GM19328 (cell line): ENCODE measurements around the gene SEC31B.

Experiments
- ATAC-seq: cut with Tn5 transposase; IDR thresholded peaks from one replicate; pipeline ENCODE4 v1.9.1; 2021; ENCODE audit warnings: mild to moderate bottlenecking, moderate library complexity; ENCODE audit not compliant: unreplicated experiment

Gene SEC31B

GRCh38 chr10:100529475-100530298 lies 10.0 kb upstream of the SEC31B start, which contains the start of gene NDUFB8:
Gene NDUFB8, minus strand, starts transcription at chr10:100529871. Its CDS starts 20 bp downstream, at chr10:100529851.
- peak; percentile 74 for ATAC-seq

- no peak for ATAC-seq
Observed at GRCh38 chr10:100528921-100529474, 9.3 kb upstream of the SEC31B start.

- ATAC-seq, result no peak
Observed at GRCh38 chr10:100528123-100528886, 8.6 kb upstream of the SEC31B start.

- no peak for ATAC-seq
Observed at GRCh38 chr10:100524638-100525037, 5.0 kb upstream of the SEC31B start.

GRCh38 chr10:100524206-100524605 lies 4.5 kb upstream of the SEC31B start:
- ATAC-seq, result no peak

- ATAC-seq, result no peak
Observed at GRCh38 chr10:100522945-100523344, 3.3 kb upstream of the SEC31B start.

- ATAC-seq, result no peak
Observed at GRCh38 chr10:100522107-100522801, 2.6 kb upstream of the SEC31B start.

GRCh38 chr10:100520811-100521210 lies 1.1 kb upstream of the SEC31B start:
- ATAC-seq, result no peak

- ATAC-seq, result no peak
Observed at GRCh38 chr10:100518761-100519241, 860 bp downstream of the SEC31B start.

- no peak for ATAC-seq
Observed at GRCh38 chr10:100516847-100517246, 2.8 kb downstream of the SEC31B start.

GRCh38 chr10:100515612-100516011 lies 4.0 kb downstream of the SEC31B start:
- ATAC-seq, result no peak

GRCh38 chr10:100510533-100511308 lies 8.9 kb downstream of the SEC31B start:
- ATAC-seq, result no peak

- ATAC-seq, result no peak
Observed at GRCh38 chr10:100509241-100509840, 10.3 kb downstream of the SEC31B start.

GRCh38 chr10:100508691-100509150 lies 10.9 kb downstream of the SEC31B start:
- ATAC-seq, result no peak

- ATAC-seq, result no peak
Observed at GRCh38 chr10:100508266-100508665, 11.4 kb downstream of the SEC31B start.

GRCh38 chr10:100507357-100507732 lies 12.3 kb downstream of the SEC31B start:
- ATAC-seq, result no peak

GRCh38 chr10:100506596-100507356 lies 12.9 kb downstream of the SEC31B start:
- ATAC-seq, result no peak

- no peak for ATAC-seq
Observed at GRCh38 chr10:100505164-100505563, 14.5 kb downstream of the SEC31B start.

- no peak for ATAC-seq
Observed at GRCh38 chr10:100504096-100504495, 15.6 kb downstream of the SEC31B start.
